Activated naive CD8-positive, alpha-beta T cell treated with anti-CD3 and anti-CD28 coated beads, Interleukin-2, amount 10 ng/mL, durations not matched to agents 7 days and 5 days (primary cell): ENCODE results near the gene PIP4K2B. TPM values are rescaled to one million over a fixed set of nuclear protein-coding genes. Genes with fewer than 3 reads are reported as not detected.

ENCODE experiments used
- ATAC-seq: fragments of 150-1000 bp; cut with Tn5 transposase; one replicate; pipeline ENCODE4 v1.10.0; 2021; ENCODE audit warnings: low read depth, moderate library complexity
- POLR2A ChIA-PET: fragments of 350-600 bp; sonication (Branson Sonifier 250); formaldehyde crosslinking; loops from one replicate; lab custom pipeline; 2021; ENCODE audit warnings: antibody characterized with exemption; lab: Charles Lee
- DNase-seq: peaks from one replicate; pipeline ENCODE4 v3.0.0; 2021
- H3K27ac Mint-ChIP-seq: one replicate; pipeline ENCODE4 v1.8.0; 2022; ENCODE audit warnings: mild to moderate bottlenecking, mixed read lengths
- H3K27me3 Mint-ChIP-seq: one replicate; pipeline ENCODE4 v1.8.0; 2022; ENCODE audit warnings: mild to moderate bottlenecking, moderate library complexity, mixed read lengths
- H3K36me3 Mint-ChIP-seq: one replicate; pipeline ENCODE4 v1.8.0; 2021; ENCODE audit warnings: mild to moderate bottlenecking, mixed read lengths
- H3K4me1 Mint-ChIP-seq: one replicate; pipeline ENCODE4 v1.8.0; 2021; ENCODE audit warnings: mixed read lengths
- H3K4me3 Mint-ChIP-seq: one replicate; pipeline ENCODE4 v1.8.0; 2022; ENCODE audit warnings: mild to moderate bottlenecking, moderate library complexity, mixed read lengths
- H3K9me3 Mint-ChIP-seq: one replicate; pipeline ENCODE4 v1.8.0; 2021; ENCODE audit warnings: mixed read lengths
- total RNA-seq, 2 experiments: library from RNA; stranded (reverse); gene quantifications; one replicate each; pipeline ENCODE4 v1.2.3, GENCODE V29; 2021

PIP4K2B gene
- 10 to 100 TPM; 55.1 to 58.0 TPM for total RNA-seq

GRCh38 chr17:38799501-38800236 is at the start of gene PIP4K2B:
TSS of gene PIP4K2B (minus strand) at chr17:38799556. CDS start at chr17:38799424, 132 bp downstream.
- Mint-ChIP-seq H3K4me3 (peak within 1 kb of the TSS; percentile 96), H3K27me3 (no peaks in the 10 kb centered on the region), H3K9me3 (no peaks in the 10 kb centered on the region), H3K36me3 (peaks cover 28% of the 10 kb centered on the region), H3K27ac (peak within 1 kb of the TSS; percentile 93), H3K4me1 (peaks cover 31% of the 10 kb centered on the region)
- DNase-seq (peak; percentile 89), ATAC-seq (peak; percentile 81)
- POLR2A ChIA-PET = interaction anchor here (0.5 to 1.9 kb wide), 7 partner anchors 26 to 1224 kb away, joined by 3 to 8 read pairs (median 5); partner anchors contain the start of genes CWC25, LASP1, RPL19 and RPL23

GRCh38 chr17:38848557-38848891 is 49.2 kb upstream of the PIP4K2B start:
- Mint-ChIP-seq H3K36me3 (peaks cover 53% of the 10 kb centered on the region), H3K4me3 (no peak overlapping the region), H3K27me3 (no peaks in the 10 kb centered on the region), H3K27ac (no peak overlapping the region), H3K4me1 (peaks cover 31% of the 10 kb centered on the region), H3K9me3 (no peaks in the 10 kb centered on the region)
- DNase-seq (no peak), ATAC-seq (no peak)
- POLR2A ChIA-PET = interaction anchor here (1.1 kb wide), 1 partner anchor 23 kb away, joined by 3 read pairs; no protein-coding TSS in a partner anchor

GRCh38 chr17:38844261-38844757 is 45.0 kb upstream of the PIP4K2B start:
- POLR2A ChIA-PET = interaction anchor here (1.0 to 2.1 kb wide), 2 partner anchors 9 to 27 kb away, joined by 3 to 9 read pairs; partner anchors contain the start of gene RPL23
- peaks cover 10% of the 10 kb centered on the region for H3K4me1 Mint-ChIP-seq
- DNase-seq = no peak
- H3K27ac Mint-ChIP-seq = no peak overlapping the region
- no peak for ATAC-seq
- H3K36me3 Mint-ChIP-seq = peaks cover 15% of the 10 kb centered on the region
- no peak overlapping the region for H3K4me3 Mint-ChIP-seq
- H3K9me3 Mint-ChIP-seq = no peaks in the 10 kb centered on the region
- H3K27me3 Mint-ChIP-seq = no peaks in the 10 kb centered on the region

GRCh38 chr17:38825762-38826247 is 26.4 kb upstream of the PIP4K2B start:
- DNase-seq = peak; percentile 40
- H3K27me3 Mint-ChIP-seq = no peaks in the 10 kb centered on the region
- peak overlapping the region; percentile 99 for H3K27ac Mint-ChIP-seq
- peaks cover 22% of the 10 kb centered on the region for H3K4me1 Mint-ChIP-seq
- peaks cover 4% of the 10 kb centered on the region for H3K36me3 Mint-ChIP-seq
- POLR2A ChIA-PET = interaction anchor here (0.8 to 2.1 kb wide), 11 partner anchors 15 to 118 kb away, joined by 3 to 30 read pairs (median 3); partner anchors contain the start of genes LASP1, LASP1NB, PIP4K2B and RPL23
- no peaks in the 10 kb centered on the region for H3K9me3 Mint-ChIP-seq
- peak overlapping the region; percentile 100 for H3K4me3 Mint-ChIP-seq
- no peak for ATAC-seq

- DNase-seq (peak; percentile 99), ATAC-seq (peak; percentile 77)
- peaks cover 4% of the 10 kb centered on the region for H3K36me3 Mint-ChIP-seq
- peaks cover 22% of the 10 kb centered on the region for H3K4me1 Mint-ChIP-seq
- POLR2A ChIA-PET = interaction anchor here (0.5 to 2.1 kb wide), 13 partner anchors 16 to 130 kb away, joined by 3 to 30 read pairs (median 5); partner anchors contain the start of genes LASP1, LASP1NB, PIP4K2B and RPL23
- H3K27ac Mint-ChIP-seq = peak within 1 kb of the TSS; percentile 99
- no peaks in the 10 kb centered on the region for H3K27me3 Mint-ChIP-seq
- H3K4me3 Mint-ChIP-seq = peak within 1 kb of the TSS; percentile 100
- H3K9me3 Mint-ChIP-seq = no peaks in the 10 kb centered on the region
These were observed 25.8 kb upstream of the PIP4K2B start, which contains the start of gene CWC25 for GRCh38 chr17:38824899-38825761. TSS of gene CWC25 (minus strand) at chr17:38825321. CDS start at chr17:38825183, 138 bp downstream.

- peaks cover 16% of the 10 kb centered on the region for H3K36me3 Mint-ChIP-seq
- ATAC-seq (peak; percentile 30), DNase-seq (no peak)
- peaks cover 4% of the 10 kb centered on the region for H3K4me1 Mint-ChIP-seq
- H3K4me3 Mint-ChIP-seq = no peak overlapping the region
- H3K9me3 Mint-ChIP-seq = no peaks in the 10 kb centered on the region
- no peak overlapping the region for H3K27ac Mint-ChIP-seq
- POLR2A ChIA-PET = no interaction called here
- no peaks in the 10 kb centered on the region for H3K27me3 Mint-ChIP-seq
These were observed 16.3 kb upstream of the PIP4K2B start for GRCh38 chr17:38815576-38816193.

- POLR2A ChIA-PET = no interaction called here
- ATAC-seq (no peak), DNase-seq (no peak)
- no peak overlapping the region for H3K27ac Mint-ChIP-seq
- no peak overlapping the region for H3K4me3 Mint-ChIP-seq
- H3K4me1 Mint-ChIP-seq = no peaks in the 10 kb centered on the region
- no peaks in the 10 kb centered on the region for H3K9me3 Mint-ChIP-seq
- peaks cover 30% of the 10 kb centered on the region for H3K36me3 Mint-ChIP-seq
- no peaks in the 10 kb centered on the region for H3K27me3 Mint-ChIP-seq
These were observed 10.5 kb upstream of the PIP4K2B start for GRCh38 chr17:38809828-38810227.

- H3K27me3 Mint-ChIP-seq = no peaks in the 10 kb centered on the region
- peak overlapping the region; percentile 80 for H3K4me3 Mint-ChIP-seq
- H3K9me3 Mint-ChIP-seq = no peaks in the 10 kb centered on the region
- peaks cover 28% of the 10 kb centered on the region for H3K36me3 Mint-ChIP-seq
- peaks cover 31% of the 10 kb centered on the region for H3K4me1 Mint-ChIP-seq
- POLR2A ChIA-PET = interaction anchor here (0.9 to 1.9 kb wide), 2 partner anchors 69 to 400 kb away, joined by 4 to 7 read pairs; partner anchors contain the start of genes LASP1 and RPL19
- DNase-seq = no peak
- no peak for ATAC-seq
- H3K27ac Mint-ChIP-seq = peak overlapping the region; percentile 71
These were observed 943 bp upstream of the PIP4K2B start for GRCh38 chr17:38800237-38800760.

- H3K27me3 Mint-ChIP-seq = no peaks in the 10 kb centered on the region
- ATAC-seq (peak; percentile 46), DNase-seq (peak; percentile 77)
- peaks cover 23% of the 10 kb centered on the region for H3K36me3 Mint-ChIP-seq
- no peaks in the 10 kb centered on the region for H3K9me3 Mint-ChIP-seq
- H3K4me1 Mint-ChIP-seq = peaks cover 33% of the 10 kb centered on the region
- peak overlapping the region; percentile 96 for H3K4me3 Mint-ChIP-seq
- POLR2A ChIA-PET = interaction anchor here (0.5 to 1.9 kb wide), 10 partner anchors 27 to 1223 kb away, joined by 3 to 8 read pairs (median 4); partner anchors contain the start of genes CWC25, LASP1, PSMB3 and RPL23
- peak overlapping the region; percentile 93 for H3K27ac Mint-ChIP-seq
These were observed 499 bp downstream of the PIP4K2B start for GRCh38 chr17:38798614-38799500.

- peak overlapping the region; percentile 93 for H3K27ac Mint-ChIP-seq
- peaks cover 22% of the 10 kb centered on the region for H3K36me3 Mint-ChIP-seq
- no peaks in the 10 kb centered on the region for H3K9me3 Mint-ChIP-seq
- DNase-seq = no peak
- peak overlapping the region; percentile 96 for H3K4me3 Mint-ChIP-seq
- H3K4me1 Mint-ChIP-seq = peaks cover 33% of the 10 kb centered on the region
- ATAC-seq = no peak
- no peaks in the 10 kb centered on the region for H3K27me3 Mint-ChIP-seq
- POLR2A ChIA-PET = interaction anchor here (0.6 to 1.1 kb wide), 4 partner anchors 46 to 101 kb away, joined by 3 to 6 read pairs (median 4); partner anchors contain the start of genes LASP1 and PSMB3
These were observed 1.5 kb downstream of the PIP4K2B start for GRCh38 chr17:38797828-38798227.

- no peak overlapping the region for H3K27ac Mint-ChIP-seq
These were observed 2.2 kb downstream of the PIP4K2B start for GRCh38 chr17:38797158-38797490.

More at GRCh38 chr17:38797158-38797490, 2.2 kb downstream of the PIP4K2B start:
- H3K27me3 Mint-ChIP-seq = no peaks in the 10 kb centered on the region
- H3K4me3 Mint-ChIP-seq = peak overlapping the region; percentile 69
- ATAC-seq (no peak), DNase-seq (no peak)
- peaks cover 33% of the 10 kb centered on the region for H3K4me1 Mint-ChIP-seq
- H3K36me3 Mint-ChIP-seq = peaks cover 19% of the 10 kb centered on the region
- no peaks in the 10 kb centered on the region for H3K9me3 Mint-ChIP-seq
- POLR2A ChIA-PET = no interaction called here
